ENCODE measurements around the gene NUP210.

NUP210 gene

GRCh38 chr3:13279532-13279910 is 140.6 kb downstream of the NUP210 start:
- H3K36me3 ChIP-seq (ENCODE audit: insufficient read depth, low read length): no peaks in the 10 kb centered on the region
- no peak overlapping the region for H3K9ac ChIP-seq (ENCODE audit: low read depth, low read length)
- no peaks in the 10 kb centered on the region for H3K9me3 ChIP-seq (replicated peaks; ENCODE audit: low read length)
- no peak overlapping the region for H3K4me2 ChIP-seq (ENCODE audit: low read length)
- no peaks in the 10 kb centered on the region for H3K4me1 ChIP-seq (ENCODE audit: control insufficient read depth, insufficient read depth, low read length)
- H3K27me3 ChIP-seq (ENCODE audit: control insufficient read depth, insufficient read depth, low read length): peaks cover 73% of the 10 kb centered on the region
- H3K4me3 ChIP-seq (ENCODE audit: low read length): no peak overlapping the region

DNA sequence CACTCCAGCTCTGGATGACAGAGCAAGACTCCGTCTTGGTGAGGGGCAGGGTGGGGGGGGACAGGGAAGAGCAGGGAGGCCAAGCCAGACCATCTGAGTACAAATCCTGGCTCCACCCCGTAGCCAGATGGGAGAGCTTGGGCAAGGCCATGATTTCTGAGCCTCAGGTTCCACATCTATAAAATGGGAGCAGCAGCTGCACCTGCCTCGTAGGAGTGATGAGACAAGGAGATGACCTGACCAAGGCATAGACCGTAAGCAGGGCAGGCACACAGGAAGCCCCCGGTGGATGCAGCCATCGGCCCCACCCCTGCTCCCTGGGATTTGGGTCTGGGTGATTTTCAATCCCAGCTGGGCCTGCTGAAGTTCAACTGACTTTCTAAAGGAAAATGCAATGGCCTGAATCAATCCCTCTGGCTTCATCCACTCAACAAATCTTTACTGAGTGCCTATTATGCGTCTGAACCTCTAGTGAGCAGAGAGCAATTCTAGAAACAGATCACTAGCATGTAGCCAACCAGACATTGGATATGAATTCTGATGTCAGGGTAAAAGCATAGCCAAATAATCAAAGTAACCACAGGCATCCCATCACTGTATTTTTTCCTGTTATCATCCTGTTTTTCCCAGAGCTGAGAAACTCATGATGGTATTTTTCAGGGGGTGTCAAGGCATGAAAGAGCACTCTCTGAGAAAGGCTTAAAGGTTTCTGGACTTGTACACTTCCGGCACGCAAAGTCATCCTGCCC is 141.2 kb downstream of the NUP210 start:
- no peaks in the 10 kb centered on the region for H3K36me3 ChIP-seq (ENCODE audit: insufficient read depth, low read length)
- no peak overlapping the region for H3K4me3 ChIP-seq (ENCODE audit: low read length)

GRCh38 chr3:13277860-13278531 is 142.1 kb downstream of the NUP210 start:
- Histone ChIP-seq H3K4me2 (ENCODE audit: low read length) (no peak overlapping the region), H3K9ac (ENCODE audit: low read depth, low read length) (no peak overlapping the region)

More for the DNA sequence above, 141.2 kb downstream of the NUP210 start:
- Histone ChIP-seq H3K4me1 (ENCODE audit: control insufficient read depth, insufficient read depth, low read length) (no peaks in the 10 kb centered on the region), H3K27me3 (ENCODE audit: control insufficient read depth, insufficient read depth, low read length) (peaks cover 72% of the 10 kb centered on the region), H3K9me3 (replicated peaks; ENCODE audit: low read length) (no peaks in the 10 kb centered on the region), H3K9ac (ENCODE audit: low read depth, low read length) (no peak overlapping the region), H3K4me2 (ENCODE audit: low read length) (no peak overlapping the region)

GRCh38 chr3:13277196-13277813 is 142.8 kb downstream of the NUP210 start:
- Histone ChIP-seq H3K36me3 (ENCODE audit: insufficient read depth, low read length) (no peaks in the 10 kb centered on the region), H3K4me1 (ENCODE audit: control insufficient read depth, insufficient read depth, low read length) (no peaks in the 10 kb centered on the region)

More at GRCh38 chr3:13277860-13278531, 142.1 kb downstream of the NUP210 start:
- no peaks in the 10 kb centered on the region for H3K9me3 ChIP-seq (replicated peaks; ENCODE audit: low read length)
- peaks cover 73% of the 10 kb centered on the region for H3K27me3 ChIP-seq (ENCODE audit: control insufficient read depth, insufficient read depth, low read length)
- H3K4me3 ChIP-seq (ENCODE audit: low read length): no peak overlapping the region
- no peaks in the 10 kb centered on the region for H3K4me1 ChIP-seq (ENCODE audit: control insufficient read depth, insufficient read depth, low read length)
- no peaks in the 10 kb centered on the region for H3K36me3 ChIP-seq (ENCODE audit: insufficient read depth, low read length)

GRCh38 chr3:13276438-13277195 is 143.5 kb downstream of the NUP210 start:
- no peak overlapping the region for H3K4me2 ChIP-seq (ENCODE audit: low read length)
- H3K9me3 ChIP-seq (replicated peaks; ENCODE audit: low read length): no peaks in the 10 kb centered on the region
- no peaks in the 10 kb centered on the region for H3K4me1 ChIP-seq (ENCODE audit: control insufficient read depth, insufficient read depth, low read length)
- H3K9ac ChIP-seq (ENCODE audit: low read depth, low read length): no peak overlapping the region
- H3K4me3 ChIP-seq (ENCODE audit: low read length): no peak overlapping the region
- peaks cover 66% of the 10 kb centered on the region for H3K27me3 ChIP-seq (ENCODE audit: control insufficient read depth, insufficient read depth, low read length)
- no peaks in the 10 kb centered on the region for H3K36me3 ChIP-seq (ENCODE audit: insufficient read depth, low read length)

More at GRCh38 chr3:13277196-13277813, 142.8 kb downstream of the NUP210 start:
- Histone ChIP-seq H3K27me3 (ENCODE audit: control insufficient read depth, insufficient read depth, low read length) (peaks cover 73% of the 10 kb centered on the region), H3K4me2 (ENCODE audit: low read length) (no peak overlapping the region), H3K4me3 (ENCODE audit: low read length) (no peak overlapping the region), H3K9ac (ENCODE audit: low read depth, low read length) (no peak overlapping the region), H3K9me3 (replicated peaks; ENCODE audit: low read length) (no peaks in the 10 kb centered on the region)

DNA sequence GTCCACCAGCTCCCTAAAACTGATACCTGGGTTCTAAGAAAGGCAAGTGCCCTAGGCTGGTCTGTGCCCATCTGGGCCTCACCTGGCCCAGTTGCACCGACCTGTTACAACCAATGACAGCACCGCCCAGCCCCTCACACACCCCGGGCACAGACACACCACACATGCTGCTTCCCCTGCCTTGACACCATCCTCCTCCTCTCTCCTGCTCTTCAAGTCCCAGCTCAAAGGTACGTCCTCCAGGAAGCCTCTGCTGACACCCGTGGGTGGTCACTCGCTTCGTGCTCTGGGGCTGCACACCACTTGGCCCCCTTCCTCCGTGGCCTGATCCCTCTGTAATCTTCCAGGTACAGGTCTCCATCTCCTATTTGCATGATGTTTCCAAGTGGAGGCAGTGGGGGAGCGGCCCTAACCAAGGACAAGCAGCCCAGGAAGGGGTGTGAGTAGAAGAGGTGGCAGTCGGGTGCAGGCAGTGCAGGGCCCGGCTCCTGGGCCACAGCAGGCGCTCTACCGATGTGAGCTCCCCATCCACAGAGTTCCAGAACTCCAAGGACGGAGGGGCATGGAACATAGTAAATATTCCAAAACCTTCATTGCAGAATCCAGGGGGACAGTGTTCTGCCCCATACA is 144.6 kb downstream of the NUP210 start:
- Histone ChIP-seq H3K4me3 (ENCODE audit: low read length) (no peak overlapping the region), H3K9ac (ENCODE audit: low read depth, low read length) (no peak overlapping the region), H3K36me3 (ENCODE audit: insufficient read depth, low read length) (no peaks in the 10 kb centered on the region), H3K27me3 (ENCODE audit: control insufficient read depth, insufficient read depth, low read length) (peaks cover 55% of the 10 kb centered on the region), H3K4me1 (ENCODE audit: control insufficient read depth, insufficient read depth, low read length) (no peaks in the 10 kb centered on the region), H3K4me2 (ENCODE audit: low read length) (no peak overlapping the region), H3K9me3 (replicated peaks; ENCODE audit: low read length) (no peaks in the 10 kb centered on the region)

DNA sequence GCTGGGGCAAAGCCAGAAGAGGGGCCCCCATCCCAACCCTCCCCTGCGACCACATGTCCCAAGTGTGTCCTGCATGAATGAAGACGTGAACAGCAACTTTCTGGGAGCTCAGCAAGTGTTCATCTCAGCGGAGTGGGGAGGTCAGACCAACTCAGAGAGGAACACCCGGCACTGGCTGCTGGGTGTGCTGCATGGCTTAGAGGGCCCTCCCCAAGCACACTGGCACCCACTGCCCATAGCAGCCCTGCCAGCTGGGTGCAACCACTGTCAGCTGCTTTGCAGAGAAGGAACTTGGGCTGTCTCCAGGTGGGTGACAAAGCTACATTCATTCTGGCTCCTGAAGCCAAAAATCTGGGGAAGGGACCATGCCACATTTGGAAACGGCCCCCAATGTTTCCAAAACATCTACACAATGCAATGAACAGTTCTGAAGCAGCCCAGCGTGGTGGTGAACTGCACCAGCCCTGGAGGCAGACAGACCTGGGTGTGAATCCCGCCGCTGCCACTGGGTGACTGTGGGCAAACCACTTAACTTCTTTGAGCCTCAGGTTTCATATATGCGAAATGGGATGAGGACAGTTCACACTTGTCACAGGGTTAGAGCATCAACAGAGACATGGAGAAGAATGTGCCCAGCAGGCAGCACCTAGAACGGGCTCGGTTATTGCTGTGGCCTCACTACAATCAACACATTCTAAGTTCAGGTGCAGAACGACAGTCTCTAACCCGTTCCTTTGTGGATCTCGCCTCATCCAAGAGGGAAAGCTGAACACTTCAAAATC is 145.4 kb downstream of the NUP210 start:
- H3K9ac ChIP-seq (ENCODE audit: low read depth, low read length): no peak overlapping the region
- H3K4me2 ChIP-seq (ENCODE audit: low read length): no peak overlapping the region
- H3K9me3 ChIP-seq (replicated peaks; ENCODE audit: low read length): no peaks in the 10 kb centered on the region
- peaks cover 49% of the 10 kb centered on the region for H3K27me3 ChIP-seq (ENCODE audit: control insufficient read depth, insufficient read depth, low read length)
- H3K4me1 ChIP-seq (ENCODE audit: control insufficient read depth, insufficient read depth, low read length): no peaks in the 10 kb centered on the region
- H3K36me3 ChIP-seq (ENCODE audit: insufficient read depth, low read length): no peaks in the 10 kb centered on the region
- no peak overlapping the region for H3K4me3 ChIP-seq (ENCODE audit: low read length)

DNA sequence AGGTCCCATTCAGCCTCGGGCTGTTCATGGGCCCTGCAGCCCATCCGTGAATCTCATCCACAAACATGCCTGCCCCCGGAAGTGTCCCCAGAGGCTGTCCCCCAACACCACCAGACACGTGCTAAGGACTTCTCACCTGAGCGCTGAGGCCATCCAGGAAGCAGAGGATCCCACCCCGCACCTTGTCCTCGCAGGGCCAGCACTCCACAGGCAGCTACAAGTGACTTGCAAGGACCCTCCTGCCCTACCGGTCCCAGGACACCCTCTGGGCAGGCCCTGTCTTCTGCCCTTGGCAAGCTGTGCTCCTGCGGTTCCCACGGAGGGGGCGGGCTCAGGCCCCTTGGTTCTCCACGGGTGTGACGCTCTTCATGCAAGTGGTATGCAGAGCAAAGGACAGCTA is 146.0 kb downstream of the NUP210 start:
- no peak overlapping the region for H3K4me2 ChIP-seq (ENCODE audit: low read length)
- no peaks in the 10 kb centered on the region for H3K9me3 ChIP-seq (replicated peaks; ENCODE audit: low read length)
- H3K9ac ChIP-seq (ENCODE audit: low read depth, low read length): no peak overlapping the region
- peaks cover 43% of the 10 kb centered on the region for H3K27me3 ChIP-seq (ENCODE audit: control insufficient read depth, insufficient read depth, low read length)
- H3K36me3 ChIP-seq (ENCODE audit: insufficient read depth, low read length): no peaks in the 10 kb centered on the region
- no peaks in the 10 kb centered on the region for H3K4me1 ChIP-seq (ENCODE audit: control insufficient read depth, insufficient read depth, low read length)
- H3K4me3 ChIP-seq (ENCODE audit: low read length): no peak overlapping the region

GRCh38 chr3:13273604-13274105 is 146.5 kb downstream of the NUP210 start:
- Histone ChIP-seq H3K9ac (ENCODE audit: low read depth, low read length) (no peak overlapping the region), H3K27me3 (ENCODE audit: control insufficient read depth, insufficient read depth, low read length) (peaks cover 42% of the 10 kb centered on the region), H3K4me2 (ENCODE audit: low read length) (no peak overlapping the region), H3K36me3 (ENCODE audit: insufficient read depth, low read length) (no peaks in the 10 kb centered on the region), H3K4me3 (ENCODE audit: low read length) (no peak overlapping the region), H3K9me3 (replicated peaks; ENCODE audit: low read length) (no peaks in the 10 kb centered on the region), H3K4me1 (ENCODE audit: control insufficient read depth, insufficient read depth, low read length) (no peaks in the 10 kb centered on the region)

DNA sequence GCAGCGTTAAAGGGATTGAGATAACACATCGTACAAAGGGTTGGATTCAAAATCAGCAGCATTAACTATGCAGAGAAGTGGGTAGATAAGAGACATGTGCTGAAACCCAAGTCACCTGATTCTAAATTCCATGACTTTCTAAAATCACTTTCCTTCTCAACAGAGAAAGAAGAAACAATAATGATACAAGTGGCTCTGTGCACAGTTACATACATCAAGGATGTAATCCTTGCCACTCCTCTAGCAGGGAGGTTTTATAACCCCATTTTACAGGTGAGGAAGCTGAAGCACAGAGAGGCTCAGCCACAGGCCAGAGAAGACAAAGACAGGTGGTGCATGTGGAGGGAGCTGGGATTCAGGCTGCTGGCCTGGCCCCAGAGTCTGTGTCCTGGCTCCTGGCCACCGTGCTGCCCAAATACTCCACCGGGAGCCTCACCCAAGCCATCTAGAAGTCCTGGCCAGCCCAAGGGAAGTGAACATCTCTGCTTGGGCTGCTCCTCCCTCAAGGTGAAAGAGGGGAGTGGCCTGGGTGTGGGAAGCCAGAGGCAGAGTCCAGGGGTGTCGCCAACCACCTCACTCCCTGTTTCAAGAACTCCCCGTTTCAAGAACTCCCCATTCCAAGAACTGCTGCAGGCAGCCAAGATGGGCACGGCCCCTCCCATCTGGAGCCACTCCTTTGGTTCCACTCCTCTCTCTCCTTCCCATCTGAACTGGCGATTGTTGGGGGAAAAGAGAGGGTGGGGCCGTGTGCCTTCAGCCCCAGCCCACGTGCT is 147.1 kb downstream of the NUP210 start:
- Histone ChIP-seq H3K9me3 (replicated peaks; ENCODE audit: low read length) (no peaks in the 10 kb centered on the region), H3K9ac (ENCODE audit: low read depth, low read length) (no peak overlapping the region), H3K27me3 (ENCODE audit: control insufficient read depth, insufficient read depth, low read length) (peaks cover 42% of the 10 kb centered on the region)

More for the DNA sequence above, 147.1 kb downstream of the NUP210 start:
- H3K4me1 ChIP-seq (ENCODE audit: control insufficient read depth, insufficient read depth, low read length): no peaks in the 10 kb centered on the region
- H3K4me3 ChIP-seq (ENCODE audit: low read length): no peak overlapping the region
- no peaks in the 10 kb centered on the region for H3K36me3 ChIP-seq (ENCODE audit: insufficient read depth, low read length)
- no peak overlapping the region for H3K4me2 ChIP-seq (ENCODE audit: low read length)
